Upper lobe of left lung (tissue), 6 donors: ENCODE measurements around the gene IVNS1ABP. TPM values are rescaled to one million over a fixed set of nuclear protein-coding genes. Genes with fewer than 3 reads are reported as not detected.
"Not testable (repeated sequence)": the region's sequence is repeated elsewhere in the genome, so short reads cannot be mapped to it uniquely, and the experiment has no call there.

Experiments
- ATAC-seq, 2 donors: fragments of 200-7000 bp; cut with Tn5 transposase; one replicate each; pipeline ENCODE4 v1.9.1; 2022; ENCODE audit warnings: mild to moderate bottlenecking in 2 of 2, moderate library complexity in 2 of 2; ENCODE audit not compliant: low FRiP score in 2 of 2
- DNase-seq, 2 donors: peaks; one replicate each; pipeline ENCODE4 v3.0.0-alpha.2; 2019 to 2020
- H3K27ac ChIP-seq, 4 donors: fragments of 200-600 bp; sonication (generic); one replicate each; pipeline ENCODE4 v1.5.1; 2016 to 2019
- H3K27me3 ChIP-seq, 4 donors: fragments of 200-600 bp; sonication (generic); one replicate each; pipeline ENCODE4 v1.5.1; 2017 to 2019
- H3K36me3 ChIP-seq, 4 donors: fragments of 200-600 bp; sonication (generic); one replicate each; pipeline ENCODE4 v1.5.1; 2016 to 2019
- H3K4me1 ChIP-seq, 4 donors: fragments of 200-600 bp; sonication (generic); one replicate each; pipeline ENCODE4 v1.5.1; 2018 to 2019
- H3K4me3 ChIP-seq, 4 donors: fragments of 200-600 bp; sonication (generic); one replicate each; pipeline ENCODE4 v1.5.1; 2017 to 2019; ENCODE audit warnings: mild to moderate bottlenecking in 2 of 4, moderate library complexity in 1 of 4
- H3K9me3 ChIP-seq, 4 donors: fragments of 200-600 bp; sonication (generic); one replicate each; pipeline ENCODE4 v1.5.1; 2018 to 2019
- CTCF ChIP-seq, 6 experiments: fragments of 450-650 bp in 4 of 6; fragments of 200-600 bp in 2 of 6; sonication (generic) in 2 of 6; IDR thresholded peaks; one replicate each; pipeline ENCODE4 v1.5.1; 2016 to 2019; ENCODE audit warnings: antibody characterized with exemption in 6 of 6
- EP300 ChIP-seq, 4 donors: sonication (generic); formaldehyde crosslinking; IDR thresholded peaks; one replicate each; pipeline ENCODE4 v1.5.1; 2017; ENCODE audit warnings: antibody characterized with exemption in 4 of 4, control low read depth in 2 of 4
- POLR2A ChIP-seq, 4 donors: fragments of 450-650 bp; IDR thresholded peaks; one replicate each; pipeline ENCODE4 v1.5.1; 2016 to 2017; ENCODE audit warnings: antibody characterized with exemption in 4 of 4, mild to moderate bottlenecking in 2 of 4
- POLR2AphosphoS5 ChIP-seq, 2 donors: sonication (generic); formaldehyde crosslinking; IDR thresholded peaks; one replicate each; pipeline ENCODE4 v1.5.1; 2017; ENCODE audit warnings: antibody characterized with exemption in 2 of 2
- WGBS, 2 donors: methylation state at CpG; one replicate each; pipeline ENCODE4 v1.1.5; 2017 to 2018; 5-methylcytosine and 5-hydroxymethylcytosine counted together
- total RNA-seq, 6 donors: library from RNA; depleted of rRNA in 4 of 6; stranded (reverse); fragments of >200 nt in 4 of 6; gene quantifications; one replicate each; pipeline versions ENCODE4 v1.1.0 to v1.2.1, GENCODE V29; 2016 to 2021
- donor health status: DM: no; HTN: no; CAD: no; lungs with moderate emphysema.
- donor health status: DM: no; HTN: yes; CAD: no; lungs with severe emphysema.

Gene IVNS1ABP
- 100 to 1,000 TPM in 2 of 6 donors, 10 to 100 TPM in 4; 75.4 to 104 (median 83.6) TPM for total RNA-seq

GRCh38 chr1:185317034-185317885 lies at the start of gene IVNS1ABP:
Gene IVNS1ABP, minus strand, starts transcription at chr1:185317243. Its CDS starts 7,750 bp downstream, at chr1:185309493.
- H3K4me1 ChIP-seq: peaks cover 29 to 45% (median 39%) of the 10 kb centered on the region in 4 donors
- H3K9me3 ChIP-seq: no peaks in the 10 kb centered on the region
- DNase-seq: peak; percentile 97 to 99
- H3K36me3 ChIP-seq: no peaks in the 10 kb centered on the region
- ATAC-seq: peak; percentile 93 to 97
- TF ChIP-seq CTCF (IDR thresholded peaks at IDR 0.05) (peak in 3 of 6 experiments; percentile 16 to 42 (median 37)), POLR2A (IDR thresholded peaks at IDR 0.05) (peak; percentile 81 to 99 (median 96)), POLR2AphosphoS5 (IDR thresholded peaks at IDR 0.05) (peak; percentile 96 to 98), EP300 (IDR thresholded peaks at IDR 0.05) (peak in 1 of 4 donors; percentile 68)
- peak within 1 kb of the TSS; percentile 91 to 99 (median 97) for H3K27ac ChIP-seq
- 1% methylated on average over 44 to 62 of the region's 80 CpGs for WGBS, 2 donors
- no peaks in the 10 kb centered on the region for H3K27me3 ChIP-seq
- peak within 1 kb of the TSS; percentile 61 to 96 (median 80) for H3K4me3 ChIP-seq

GRCh38 chr1:185365951-185366350 lies 48.9 kb upstream of the IVNS1ABP start:
- no peaks in the 10 kb centered on the region for H3K27me3 ChIP-seq
- TF ChIP-seq POLR2A (IDR thresholded peaks at IDR 0.05): no peak
- TF ChIP-seq EP300 (IDR thresholded peaks at IDR 0.05): no peak
- TF ChIP-seq CTCF (IDR thresholded peaks at IDR 0.05): no peak
- TF ChIP-seq POLR2AphosphoS5 (IDR thresholded peaks at IDR 0.05): no peak
- H3K4me3 ChIP-seq: no peak overlapping the region
- H3K36me3 ChIP-seq: no peaks in the 10 kb centered on the region
- H3K9me3 ChIP-seq: peaks cover 0 to 8% (median 0%) of the 10 kb centered on the region in 4 donors
- no peak overlapping the region for H3K27ac ChIP-seq
- H3K4me1 ChIP-seq: no peaks in the 10 kb centered on the region
- DNase-seq (no peak), ATAC-seq (no peak)
- WGBS, 2 donors: 83 to 85% methylated on average over 3 of the region's 3 CpGs

- not testable (repeated sequence) for H3K27ac ChIP-seq, H3K4me1 ChIP-seq, H3K27me3 ChIP-seq, DNase-seq, H3K9me3 ChIP-seq, ATAC-seq, H3K36me3 ChIP-seq, H3K4me3 ChIP-seq
- WGBS, 2 donors: 83 to 87% methylated on average over 3 of the region's 3 CpGs
These were observed 47.5 kb upstream of the IVNS1ABP start for GRCh38 chr1:185364528-185364927.

- H3K4me3 ChIP-seq: no peak overlapping the region
- TF ChIP-seq POLR2AphosphoS5 (IDR thresholded peaks at IDR 0.05) (no peak), POLR2A (IDR thresholded peaks at IDR 0.05) (no peak), CTCF (IDR thresholded peaks at IDR 0.05) (no peak), EP300 (IDR thresholded peaks at IDR 0.05) (no peak)
- DNase-seq: no peak
- no peaks in the 10 kb centered on the region for H3K4me1 ChIP-seq
- H3K9me3 ChIP-seq: peaks cover 0 to 8% (median 0%) of the 10 kb centered on the region in 4 donors
- no peaks in the 10 kb centered on the region for H3K36me3 ChIP-seq
- H3K27me3 ChIP-seq: no peaks in the 10 kb centered on the region
- no peak overlapping the region for H3K27ac ChIP-seq
- no peak for ATAC-seq
These were observed 46.2 kb upstream of the IVNS1ABP start for GRCh38 chr1:185363205-185363604.

- Histone ChIP-seq H3K9me3 (peaks cover 0 to 8% (median 0%) of the 10 kb centered on the region in 4 donors), H3K36me3 (no peaks in the 10 kb centered on the region), H3K4me1 (no peaks in the 10 kb centered on the region), H3K27me3 (no peaks in the 10 kb centered on the region), H3K4me3 (no peak overlapping the region), H3K27ac (no peak overlapping the region)
- no peak for DNase-seq
- no peak for ATAC-seq
- TF ChIP-seq EP300 (IDR thresholded peaks at IDR 0.05): no peak
- TF ChIP-seq CTCF (IDR thresholded peaks at IDR 0.05): no peak
- TF ChIP-seq POLR2AphosphoS5 (IDR thresholded peaks at IDR 0.05): no peak
- TF ChIP-seq POLR2A (IDR thresholded peaks at IDR 0.05): no peak
- 90 to 96% methylated on average over 1 of the region's 1 CpG for WGBS, 2 donors
These were observed 43.7 kb upstream of the IVNS1ABP start for GRCh38 chr1:185360714-185361113.
